ENCODE results near the gene RPS3A. TPM values are rescaled to one million over a fixed set of nuclear protein-coding genes. Genes with fewer than 3 reads are reported as not detected.
A peak's percentile ranks its signal among the peaks of the same experiment; 100 is the strongest.

The RPS3A gene
- total RNA-seq (1,468 and 1,494 TPM in 2 replicates), polyA plus RNA-seq (941 and 1,367 TPM in 2 replicates), polyA minus RNA-seq (290 and 346 TPM in 2 replicates), Bru-seq, nascent RNA (percentile 99 among the genes with signal in this experiment), BruChase-seq, experiment 1, labeled RNA remaining after a 6-hour chase (percentile 100 among the genes with signal in this experiment), BruChase-seq, experiment 2, labeled RNA remaining after a 2-hour chase (percentile 99 among the genes with signal in this experiment)
- polyA plus RNA-seq (2011; cell fraction: cytosol; rRNA removed), result 2,000 and 2,225 TPM in 2 replicates
- polyA plus RNA-seq (2011; cell fraction: nucleus; rRNA removed), result 622 and 662 TPM in 2 replicates
- polyA plus RNA-seq (2012), result 1,816 and 1,843 TPM in 2 replicates
- polyA minus RNA-seq (2011; cell fraction: cytosol; rRNA and poly(A)+ RNA removed), result 418 TPM
- 85.3 and 91.2 TPM in 2 replicates for polyA minus RNA-seq (2011; cell fraction: nucleus; rRNA and poly(A)+ RNA removed)
- long read RNA-seq, transcript RPS3A-208 (4 exons, 576 nt), result minor isoform, 24 of 4,716 reads
- long read RNA-seq, transcript RPS3A-205 (6 exons, 674 nt), result minor isoform, 9 of 4,716 reads
- long read RNA-seq, transcript RPS3A-201 (6 exons, 934 nt), result major isoform, 4,490 of 4,716 reads
- long read RNA-seq, partial matches to known transcripts, result 159 of 4,716 reads
- long read RNA-seq, other reads (novel, unspliced or antisense), result 32 of 4,716 reads

- H4K20me1 ChIP-seq (replicated peaks; ENCODE audit: control insufficient read depth, extremely low read depth, insufficient read depth, low read length), result peaks cover 4% of the 10 kb centered on the region
- peak within 1 kb of the TSS; percentile 46 to 89 (median 78) for H3K4me3 ChIP-seq (replicated peaks in 1 of 3; ENCODE audit: insufficient read depth in 1 of 3, low read depth in 1 of 3, low read length in 3 of 3)
- peaks cover 39% of the 10 kb centered on the region for H3K79me2 ChIP-seq (ENCODE audit: control insufficient read depth, insufficient read depth, low read length)
- TSS peak; percentile 56 for BruUV-seq (replicated peaks)
- peak within 1 kb of the TSS; percentile 69 for H3K27ac ChIP-seq (ENCODE audit: insufficient read depth, low read depth, low read length)
- DNase-seq (ENCODE audit: low read depth, low spot score) (peak; percentile 99), FAIRE-seq (peak; percentile 87)
- CTCF ChIA-PET, result interaction anchor here (1.3 kb wide), 1 partner anchor 9 kb away, joined by 5 read pairs; no protein-coding TSS in a partner anchor
- H3K9me3 ChIP-seq (replicated peaks; ENCODE audit: control insufficient read depth, insufficient read depth, low read length), result no peaks in the 10 kb centered on the region
- POLR2A ChIA-PET, result interaction anchor here (0.6 to 1.0 kb wide), 3 partner anchors 16 to 1000 kb away, joined by 3 to 6 read pairs (median 3); no protein-coding TSS in a partner anchor
- H3K9ac ChIP-seq (replicated peaks; ENCODE audit: extremely low read depth, insufficient read depth, low read length), result peak within 1 kb of the TSS; percentile 93
- peak within 1 kb of the TSS; percentile 94 for H2AFZ ChIP-seq (ENCODE audit: low read depth, low read length)
- no peaks in the 10 kb centered on the region for H3K27me3 ChIP-seq (ENCODE audit: control insufficient read depth in 2 of 2, insufficient read depth in 2 of 2, low read length in 2 of 2)
- dilution Hi-C loops (cut with MboI; ENCODE audit: extremely low pct_ligation_motif_present, low sequenced_read_pairs) (no loop called here), intact Hi-C loops (cut with micrococcal nuclease) (loop anchor here (1.0 to 5.0 kb wide), 2 partner anchors 84 to 318 kb away; partner anchors contain the start of gene LRBA)
- TF ChIP-seq GATA2 (IDR thresholded peaks at IDR 0.05; ENCODE audit: insufficient read depth, insufficient read length, low read depth, low read length), result no peak
- peak; percentile 98 for TF ChIP-seq POLR2A (IDR thresholded peaks at IDR 0.05; ENCODE audit: low read depth, low read length)
- peak; percentile 99 for TF ChIP-seq POLR2AphosphoS5 (IDR thresholded peaks at IDR 0.05; ENCODE audit: insufficient read depth, low read depth, low read length)
- TF ChIP-seq CTCF (IDR thresholded peaks at IDR 0.05; ENCODE audit: extremely low read depth in 1 of 2, insufficient read depth in 1 of 2, low read depth in 1 of 2, low read length in 2 of 2), result peak; percentile 94 to 96
- peak; percentile 15 for TF ChIP-seq MAX (IDR thresholded peaks at IDR 0.05; ENCODE audit: insufficient read depth, insufficient read length)
- TF ChIP-seq EZH2 (IDR thresholded peaks at IDR 0.05; ENCODE audit: borderline replicate concordance, low read depth, low read length, severe bottlenecking), result no peak
- no peak for TF ChIP-seq FOS (IDR thresholded peaks at IDR 0.05; ENCODE audit: borderline replicate concordance, insufficient read depth, low read length)
- no peak for TF ChIP-seq JUN (IDR thresholded peaks at IDR 0.05; ENCODE audit: borderline replicate concordance, insufficient read depth, insufficient read length, low read depth)
- TF ChIP-seq MYC (IDR thresholded peaks at IDR 0.05; ENCODE audit: low read depth, low read length), result no peak
- H3K9me1 ChIP-seq (replicated peaks; ENCODE audit: control insufficient read depth, extremely low read depth, insufficient read depth, low read length), result no peaks in the 10 kb centered on the region
- peaks cover 5 to 22% of the 10 kb centered on the region in 2 experiments for H3K36me3 ChIP-seq (ENCODE audit: control insufficient read depth in 2 of 2, extremely low read depth in 1 of 2, insufficient read depth in 2 of 2, low read length in 2 of 2)
- peak within 1 kb of the TSS; percentile 94 for H3K4me2 ChIP-seq (ENCODE audit: insufficient read depth, low read length)
- H3K4me1 ChIP-seq (ENCODE audit: control insufficient read depth, extremely low read depth, insufficient read depth, low read length), result peaks cover 17% of the 10 kb centered on the region
These were observed at the start of gene RPS3A for GRCh38 chr4:151099229-151099975. Gene RPS3A (plus strand): TSS chr4:151099628. CDS start chr4:151099653, 25 bp downstream.

Data from endothelial cell of umbilical vein (primary cell).